Measurements from ENCODE around the gene FOXRED2. TPM values are rescaled to one million over a fixed set of nuclear protein-coding genes. Genes with fewer than 3 reads are reported as not detected.
"Not testable (repeated sequence)": the region's sequence is repeated elsewhere in the genome, so short reads cannot be mapped to it uniquely, and the experiment has no call there.

The FOXRED2 gene
- total and polyA plus RNA-seq, 5 donors from 2014 or later = 0.44 to 1.5 (median 1.2) TPM

DNA sequence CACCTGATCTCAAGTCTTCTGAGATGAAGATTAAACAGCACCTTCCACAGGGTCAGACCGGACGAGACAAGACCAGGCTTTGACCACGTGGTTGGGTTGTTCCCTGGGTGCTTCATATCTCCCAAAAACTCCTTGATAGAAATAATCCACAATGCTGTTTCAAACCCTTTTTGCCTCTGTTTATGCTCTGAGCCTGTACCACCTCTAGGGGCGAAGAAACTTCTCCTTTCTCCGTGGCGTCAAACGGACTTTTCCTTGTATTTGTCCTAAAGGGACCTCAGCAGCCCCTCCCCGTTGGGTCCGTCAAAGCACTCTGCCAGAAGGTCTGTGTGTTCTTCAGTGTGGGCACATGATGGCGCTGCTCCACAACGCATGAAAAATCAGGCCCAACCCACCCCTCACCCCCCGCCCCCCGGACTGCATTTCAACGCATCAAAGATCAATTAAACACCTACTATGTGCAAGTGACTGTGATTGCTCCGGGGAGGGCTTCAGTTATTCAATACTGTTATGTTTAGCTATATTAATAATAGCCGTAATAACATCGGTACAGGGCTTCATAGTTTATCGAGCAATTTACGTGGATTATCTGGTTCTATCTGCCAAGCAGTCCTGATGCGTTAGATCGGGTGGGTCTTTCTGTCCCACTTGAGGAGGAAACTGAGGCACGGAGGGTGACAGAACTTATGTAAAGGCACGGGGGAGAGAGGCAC lies 39.4 kb upstream of the FOXRED2 start:
- no peaks in the 10 kb centered on the region for H3K9me3 Mint-ChIP-seq
- H3K27me3 Mint-ChIP-seq = peaks cover 9% of the 10 kb centered on the region
- Histone ChIP-seq H3K9me3 (ENCODE audit: control insufficient read depth in 2 of 2, low read length in 2 of 2) (no peaks in the 10 kb centered on the region), H3K4me1 (ENCODE audit: control insufficient read depth, insufficient read depth, low read length, poor library complexity, severe bottlenecking) (peaks cover 6% of the 10 kb centered on the region), H3K4me3 (ENCODE audit: low read depth, low read length) (no peak overlapping the region), H3K36me3 (ENCODE audit: control insufficient read depth, insufficient read depth, low read length) (no peaks in the 10 kb centered on the region), H3K27me3 (ENCODE audit: control insufficient read depth, insufficient read depth, low read length) (peaks cover 3% of the 10 kb centered on the region), H3K27ac (ENCODE audit: insufficient read depth, low read length, poor library complexity, severe bottlenecking) (no peak overlapping the region)
- H3K27ac Mint-ChIP-seq = peak overlapping the region in 1 of 3 donors; percentile 66
- no peak overlapping the region for H3K4me3 Mint-ChIP-seq
- DNase-seq (peak in 1 of 3 donors; percentile 59), ATAC-seq (ENCODE audit: low read depth in 2 of 2) (no peak)
- H3K4me1 Mint-ChIP-seq = peaks cover 0 to 9% (median 5%) of the 10 kb centered on the region in 4 donors
- no peaks in the 10 kb centered on the region for H3K36me3 Mint-ChIP-seq

DNA sequence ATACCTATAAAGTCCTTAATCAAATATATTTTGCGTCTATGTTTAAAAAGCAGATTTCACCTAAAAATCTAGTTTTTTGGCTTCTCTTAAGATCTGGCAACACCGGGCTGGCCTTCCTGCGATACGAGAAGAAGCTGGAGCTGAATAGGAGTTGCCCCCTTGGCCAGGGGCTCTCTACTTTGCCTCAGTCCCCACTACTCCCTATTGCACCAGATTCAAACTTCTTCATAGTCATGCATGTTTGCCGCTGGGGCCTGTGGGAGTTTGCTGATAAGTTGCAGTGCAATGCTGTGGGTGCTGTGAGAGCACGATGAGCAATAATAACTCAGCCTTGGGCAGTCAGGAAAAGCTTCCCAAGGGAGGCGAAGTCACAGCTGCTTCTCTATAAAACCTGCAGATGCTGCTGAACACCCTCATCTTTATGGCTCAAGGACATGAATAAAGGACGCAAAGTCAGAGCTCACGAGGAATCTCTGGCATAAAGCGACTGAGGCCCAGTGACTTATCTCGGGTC lies 37.3 kb upstream of the FOXRED2 start:
- Histone ChIP-seq H3K4me3 (ENCODE audit: low read depth, low read length) (no peak overlapping the region), H3K9me3 (ENCODE audit: control insufficient read depth in 2 of 2, low read length in 2 of 2) (no peaks in the 10 kb centered on the region), H3K27me3 (ENCODE audit: control insufficient read depth, insufficient read depth, low read length) (no peaks in the 10 kb centered on the region), H3K27ac (ENCODE audit: insufficient read depth, low read length, poor library complexity, severe bottlenecking) (no peak overlapping the region), H3K4me1 (ENCODE audit: control insufficient read depth, insufficient read depth, low read length, poor library complexity, severe bottlenecking) (peaks cover 6% of the 10 kb centered on the region), H3K36me3 (ENCODE audit: control insufficient read depth, insufficient read depth, low read length) (no peaks in the 10 kb centered on the region)
- no peak for ATAC-seq (ENCODE audit: low read depth in 2 of 2)
- H3K27ac Mint-ChIP-seq = no peak overlapping the region
- H3K36me3 Mint-ChIP-seq = no peaks in the 10 kb centered on the region
- H3K4me1 Mint-ChIP-seq = peaks cover 0 to 8% (median 5%) of the 10 kb centered on the region in 4 donors
- DNase-seq = no peak
- no peak overlapping the region for H3K4me3 Mint-ChIP-seq
- H3K27me3 Mint-ChIP-seq = peaks cover 4% of the 10 kb centered on the region
- no peaks in the 10 kb centered on the region for H3K9me3 Mint-ChIP-seq

DNA sequence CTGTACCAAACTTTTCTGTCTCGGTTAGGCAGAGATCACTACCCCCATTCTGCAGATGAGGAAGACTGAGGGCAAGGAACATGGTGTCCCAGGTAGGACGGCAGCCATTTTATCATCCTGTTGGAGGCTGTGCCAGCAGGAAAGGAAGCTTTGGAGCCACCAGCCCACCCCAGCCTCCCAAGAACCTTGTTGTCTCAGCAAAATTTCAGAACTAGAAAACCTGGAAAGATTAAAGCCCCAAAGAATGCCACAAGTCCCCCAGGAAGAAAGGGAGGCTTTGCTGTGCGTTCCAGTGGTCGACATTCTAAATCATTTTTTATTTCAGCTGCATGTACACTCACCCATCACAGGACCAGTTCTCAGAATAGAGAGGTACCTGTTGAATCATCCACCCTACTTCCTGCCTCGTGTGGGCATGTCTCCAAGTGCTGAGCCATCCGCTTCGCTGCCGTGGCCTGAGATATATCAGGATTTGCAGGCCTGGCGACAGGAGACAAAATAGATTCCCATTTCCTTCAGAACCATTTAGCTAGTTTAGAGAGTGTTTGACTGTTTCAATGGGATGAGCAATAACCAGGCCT lies 35.1 kb upstream of the FOXRED2 start:
- H3K27me3 Mint-ChIP-seq = peaks cover 4% of the 10 kb centered on the region
- H3K27ac ChIP-seq (ENCODE audit: insufficient read depth, low read length, poor library complexity, severe bottlenecking) = no peak overlapping the region
- no peaks in the 10 kb centered on the region for H3K36me3 ChIP-seq (ENCODE audit: control insufficient read depth, insufficient read depth, low read length)
- peak overlapping the region in 1 of 3 donors; percentile 84 for H3K27ac Mint-ChIP-seq
- H3K36me3 Mint-ChIP-seq = no peaks in the 10 kb centered on the region
- ATAC-seq (ENCODE audit: low read depth in 2 of 2) = peak; percentile 90 to 94
- H3K4me3 Mint-ChIP-seq = no peak overlapping the region
- H3K4me3 ChIP-seq (ENCODE audit: low read depth, low read length) = no peak overlapping the region
- peak in 1 of 3 donors; percentile 85 for DNase-seq
- peaks cover 6% of the 10 kb centered on the region for H3K4me1 ChIP-seq (ENCODE audit: control insufficient read depth, insufficient read depth, low read length, poor library complexity, severe bottlenecking)
- H3K4me1 Mint-ChIP-seq = peaks cover 0 to 7% (median 5%) of the 10 kb centered on the region in 4 donors
- no peaks in the 10 kb centered on the region for H3K9me3 ChIP-seq (ENCODE audit: control insufficient read depth in 2 of 2, low read length in 2 of 2)
- no peaks in the 10 kb centered on the region for H3K27me3 ChIP-seq (ENCODE audit: control insufficient read depth, insufficient read depth, low read length)
- H3K9me3 Mint-ChIP-seq = no peaks in the 10 kb centered on the region

DNA sequence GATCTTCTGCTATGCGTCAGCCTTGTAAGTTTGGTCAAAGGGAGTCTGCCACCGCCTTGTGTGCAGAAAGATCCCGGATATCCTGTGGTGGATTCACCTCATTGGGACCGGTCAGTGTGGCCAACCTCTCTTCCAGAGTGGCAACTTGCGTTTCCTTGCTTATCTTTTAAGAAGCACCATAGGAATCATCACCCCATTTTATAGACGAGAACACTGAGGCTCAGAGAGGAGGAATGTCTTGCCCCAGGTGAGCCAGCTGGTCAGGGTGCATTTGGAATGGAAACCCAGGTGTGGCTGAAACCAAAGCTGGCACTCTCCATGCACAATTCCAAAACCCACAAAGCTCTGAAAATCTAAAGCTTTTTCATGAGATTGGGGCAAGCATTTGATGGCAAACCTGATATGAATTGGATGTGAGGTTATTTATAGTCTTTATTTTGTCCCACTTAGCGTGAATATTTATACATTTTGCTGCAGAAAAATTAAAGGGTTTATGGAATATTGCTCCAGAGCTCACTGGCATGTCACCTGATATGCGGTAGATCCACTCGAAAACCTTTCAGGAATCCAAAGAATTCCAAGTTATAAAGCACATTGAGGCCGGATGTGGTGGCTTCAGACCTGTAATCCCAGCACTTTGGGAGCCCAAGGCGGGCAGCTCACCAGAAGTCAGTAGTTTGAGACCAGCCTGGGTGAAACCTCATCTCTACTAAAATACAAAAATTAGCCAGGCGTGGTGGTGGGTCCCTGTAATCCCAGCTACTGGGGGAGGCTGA lies 34.2 kb upstream of the FOXRED2 start:
- H3K4me1 Mint-ChIP-seq = peaks cover 0 to 7% (median 5%) of the 10 kb centered on the region in 4 donors
- H3K4me3 Mint-ChIP-seq = no peak overlapping the region

DNA sequence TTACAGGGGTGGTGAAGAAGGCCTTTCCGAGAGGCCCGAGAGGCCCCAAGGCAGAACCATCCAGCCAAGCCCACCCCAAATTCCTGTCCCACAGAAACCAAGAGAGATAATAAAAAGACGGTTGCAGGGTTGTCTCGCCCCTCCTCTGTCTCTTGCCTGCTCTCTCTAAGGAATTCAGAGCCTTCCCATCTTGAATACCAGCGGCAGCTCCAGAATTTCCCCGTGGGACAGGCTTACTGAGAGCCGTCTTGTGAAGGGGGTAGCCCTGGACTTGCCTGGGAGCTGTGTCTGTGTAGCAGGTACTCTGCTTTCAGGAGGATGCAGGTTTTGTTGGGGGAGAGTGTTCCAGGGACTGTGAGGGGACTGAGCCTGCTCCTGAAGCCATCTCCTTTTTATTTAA lies 31.7 kb upstream of the FOXRED2 start:
- DNase-seq (no peak), ATAC-seq (ENCODE audit: low read depth in 2 of 2) (no peak)
- no peaks in the 10 kb centered on the region for H3K9me3 ChIP-seq (ENCODE audit: control insufficient read depth in 2 of 2, low read length in 2 of 2)
- Mint-ChIP-seq H3K27ac (no peak overlapping the region), H3K4me1 (peaks cover 0 to 7% (median 5%) of the 10 kb centered on the region in 4 donors), H3K9me3 (no peaks in the 10 kb centered on the region), H3K36me3 (no peaks in the 10 kb centered on the region), H3K27me3 (no peaks in the 10 kb centered on the region), H3K4me3 (no peak overlapping the region)
- peaks cover 6% of the 10 kb centered on the region for H3K4me1 ChIP-seq (ENCODE audit: control insufficient read depth, insufficient read depth, low read length, poor library complexity, severe bottlenecking)
- H3K36me3 ChIP-seq (ENCODE audit: control insufficient read depth, insufficient read depth, low read length) = no peaks in the 10 kb centered on the region
- no peaks in the 10 kb centered on the region for H3K27me3 ChIP-seq (ENCODE audit: control insufficient read depth, insufficient read depth, low read length)
- H3K4me3 ChIP-seq (ENCODE audit: low read depth, low read length) = no peak overlapping the region
- H3K27ac ChIP-seq (ENCODE audit: insufficient read depth, low read length, poor library complexity, severe bottlenecking) = no peak overlapping the region

More for the DNA sequence above, 34.2 kb upstream of the FOXRED2 start:
- no peaks in the 10 kb centered on the region for H3K27me3 ChIP-seq (ENCODE audit: control insufficient read depth, insufficient read depth, low read length)
- no peaks in the 10 kb centered on the region for H3K9me3 ChIP-seq (ENCODE audit: control insufficient read depth in 2 of 2, low read length in 2 of 2)
- H3K27ac Mint-ChIP-seq = no peak overlapping the region
- no peaks in the 10 kb centered on the region for H3K27me3 Mint-ChIP-seq
- no peak overlapping the region for H3K27ac ChIP-seq (ENCODE audit: insufficient read depth, low read length, poor library complexity, severe bottlenecking)
- no peaks in the 10 kb centered on the region for H3K9me3 Mint-ChIP-seq
- H3K36me3 Mint-ChIP-seq = no peaks in the 10 kb centered on the region
- H3K4me3 ChIP-seq (ENCODE audit: low read depth, low read length) = no peak overlapping the region
- H3K36me3 ChIP-seq (ENCODE audit: control insufficient read depth, insufficient read depth, low read length) = no peaks in the 10 kb centered on the region
- ATAC-seq (ENCODE audit: low read depth in 2 of 2) (no peak), DNase-seq (no peak)
- peaks cover 6% of the 10 kb centered on the region for H3K4me1 ChIP-seq (ENCODE audit: control insufficient read depth, insufficient read depth, low read length, poor library complexity, severe bottlenecking)

DNA sequence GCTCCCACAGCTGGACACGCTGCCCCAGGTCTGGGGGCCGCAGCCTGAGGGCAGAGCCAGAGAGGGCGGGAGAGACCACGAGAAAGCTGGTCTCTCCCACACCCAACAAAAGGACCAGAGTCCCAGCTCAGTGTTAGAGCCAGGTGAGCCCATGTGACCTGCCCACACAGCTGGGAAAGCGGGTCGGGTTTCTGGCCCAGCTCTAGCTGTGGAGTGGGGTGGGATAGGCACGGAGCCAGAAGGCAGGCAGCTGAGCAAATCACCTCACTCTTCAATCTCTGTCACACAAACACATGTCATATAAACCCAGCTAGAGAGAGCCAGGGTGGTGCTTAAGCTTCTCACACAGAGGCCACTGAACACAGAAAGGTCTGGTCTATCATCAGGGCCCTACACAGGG lies 29.9 kb upstream of the FOXRED2 start:
- Mint-ChIP-seq H3K4me3 (no peak overlapping the region), H3K36me3 (no peaks in the 10 kb centered on the region), H3K4me1 (peaks cover 0 to 1% (median under 1%) of the 10 kb centered on the region in 4 donors), H3K27ac (no peak overlapping the region), H3K27me3 (no peaks in the 10 kb centered on the region), H3K9me3 (no peaks in the 10 kb centered on the region)
- Histone ChIP-seq H3K27me3 (ENCODE audit: control insufficient read depth, insufficient read depth, low read length) (no peaks in the 10 kb centered on the region), H3K27ac (ENCODE audit: insufficient read depth, low read length, poor library complexity, severe bottlenecking) (no peak overlapping the region), H3K9me3 (ENCODE audit: control insufficient read depth in 2 of 2, low read length in 2 of 2) (no peaks in the 10 kb centered on the region), H3K4me3 (ENCODE audit: low read depth, low read length) (no peak overlapping the region), H3K36me3 (ENCODE audit: control insufficient read depth, insufficient read depth, low read length) (no peaks in the 10 kb centered on the region), H3K4me1 (ENCODE audit: control insufficient read depth, insufficient read depth, low read length, poor library complexity, severe bottlenecking) (peaks cover 1% of the 10 kb centered on the region)
- DNase-seq = no peak
- ATAC-seq (ENCODE audit: low read depth in 2 of 2) = no peak

DNA sequence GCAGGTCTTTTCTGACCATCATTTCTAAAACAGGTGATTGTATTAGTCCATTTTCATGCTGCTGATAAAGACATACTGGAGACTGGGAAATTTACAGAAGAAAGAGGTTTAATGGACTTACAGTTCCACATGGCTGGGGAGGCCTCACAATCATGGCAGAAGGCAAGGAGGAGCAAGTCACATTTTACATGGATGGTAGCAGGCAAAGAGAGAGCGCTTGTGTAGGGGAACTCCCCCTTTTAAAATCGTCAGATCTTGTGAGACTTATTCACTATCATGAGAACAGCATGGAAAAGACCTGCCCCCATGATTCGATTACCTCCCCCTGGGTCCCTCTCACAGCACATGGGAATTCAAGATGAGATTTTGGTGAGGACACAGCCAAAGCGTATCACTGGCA lies 26.5 kb upstream of the FOXRED2 start:
- not testable (repeated sequence) for ATAC-seq (ENCODE audit: low read depth in 2 of 2); H3K36me3 Mint-ChIP-seq; DNase-seq; H3K27ac Mint-ChIP-seq; H3K9me3 ChIP-seq (ENCODE audit: control insufficient read depth in 2 of 2, low read length in 2 of 2); H3K9me3 Mint-ChIP-seq; H3K36me3 ChIP-seq (ENCODE audit: control insufficient read depth, insufficient read depth, low read length); H3K4me3 ChIP-seq (ENCODE audit: low read depth, low read length); H3K27ac ChIP-seq (ENCODE audit: insufficient read depth, low read length, poor library complexity, severe bottlenecking); H3K27me3 ChIP-seq (ENCODE audit: control insufficient read depth, insufficient read depth, low read length)
- peaks cover 11% of the 10 kb centered on the region for H3K27me3 Mint-ChIP-seq
- peaks cover 12% of the 10 kb centered on the region for H3K4me1 ChIP-seq (ENCODE audit: control insufficient read depth, insufficient read depth, low read length, poor library complexity, severe bottlenecking)
- H3K4me1 Mint-ChIP-seq = peaks cover 0 to 13% (median 6%) of the 10 kb centered on the region in 4 donors
- peak overlapping the region in 1 of 4 donors; percentile 28 for H3K4me3 Mint-ChIP-seq

Measured in CD4-positive, CD25-positive, alpha-beta regulatory T cell (primary cell).